ENCODE results near the gene CDH23. TPM values are rescaled to one million over a fixed set of nuclear protein-coding genes. Genes with fewer than 3 reads are reported as not detected.

CDH23 gene
- total and polyA plus RNA-seq, 10 of the 15 experiments (the other 5 are each of a cell fraction or from before 2014, with no cell fraction given): 0.09 to 0.40 (median 0.15) TPM; not detected in 1

- no peak for TF ChIP-seq CUX1 (IDR thresholded peaks at IDR 0.05; ENCODE audit: insufficient replicate concordance, low read depth, low read length)
- TF ChIP-seq RB1 (IDR thresholded peaks at IDR 0.05; ENCODE audit: borderline replicate concordance): peak; percentile 26; the same call in 1 of the 2 replicates
- TF ChIP-seq SPI1 (IDR thresholded peaks at IDR 0.05; ENCODE audit: borderline replicate concordance, insufficient read depth, low read depth, low read length): 0 out of 2 replicates have a peak, but pooled peaks have one; percentile 44
- TF ChIP-seq EGR1 (IDR thresholded peaks at IDR 0.05; ENCODE audit: borderline replicate concordance in 1 of 2, low read depth in 2 of 2, low read length in 2 of 2): peak in 1 of 2 experiments; percentile 72; a peak in 1 of 3 replicates
- no peak for TF ChIP-seq KDM1A (IDR thresholded peaks at IDR 0.05; ENCODE audit: borderline replicate concordance)
- TF ChIP-seq ETV6 (conservative IDR thresholded peaks at IDR 0.05 in 1 of 2, IDR thresholded peaks at IDR 0.05 in 1 of 2; ENCODE audit: borderline replicate concordance in 1 of 2, low read depth in 1 of 2): no peak
- TF ChIP-seq SMARCA5 (IDR thresholded peaks at IDR 0.05): peak; percentile 81
- TF ChIP-seq ZBTB4 (CRISPR knock-in tag; IDR thresholded peaks at IDR 0.05): no peak
- no peak for TF ChIP-seq YY1 (IDR thresholded peaks at IDR 0.05; ENCODE audit: low read depth, low read length)
- no peak for TF ChIP-seq KLF5 (IDR thresholded peaks at IDR 0.05; ENCODE audit: partially characterized antibody)
- no peak; the same call in 1 of the 2 replicates for TF ChIP-seq ATF2 (IDR thresholded peaks at IDR 0.05; ENCODE audit: low read length)
- 0 out of 2 replicates have a peak, but pooled peaks have one; percentile 28 for TF ChIP-seq DPF2 (IDR thresholded peaks at IDR 0.05)
- no peak for TF ChIP-seq NFIC (IDR thresholded peaks at IDR 0.05; ENCODE audit: low read depth, low read length)
- no peak for TF ChIP-seq MLLT1 (IDR thresholded peaks at IDR 0.05)
Observed at GRCh38 chr10:71359364-71360046, 37.2 kb upstream of the CDH23 start (continued).

Measured in GM12878 (cell line).